NCI-H2196 treated with DMSO at 0.1 percent for 48 hours (cell line): Measurements from ENCODE around the gene IMP4.
A peak's percentile ranks its signal among the peaks of the same experiment; 100 is the strongest.

Experiments used
- DNase-seq: peaks from one replicate; lab custom pipeline; 2025; ENCODE audit not compliant: unreplicated experiment; lab: John Stamatoyannopoulos, UW

The IMP4 gene

GRCh38 chr2:130375291-130376266, 32.9 kb downstream of the IMP4 start:
- DNase-seq = no peak

GRCh38 chr2:130376433-130377293, 34.0 kb downstream of the IMP4 start:
- no peak for DNase-seq

- no peak for DNase-seq
Measured at GRCh38 chr2:130377491-130377890, 34.8 kb downstream of the IMP4 start.

GRCh38 chr2:130378206-130378897, 35.7 kb downstream of the IMP4 start:
- DNase-seq = no peak

- DNase-seq = no peak
Measured at GRCh38 chr2:130378898-130379214, 36.2 kb downstream of the IMP4 start.

- DNase-seq = no peak
Measured at GRCh38 chr2:130380096-130380934, 37.6 kb downstream of the IMP4 start.

- no peak for DNase-seq
Measured at GRCh38 chr2:130381145-130381544, 38.4 kb downstream of the IMP4 start.

- DNase-seq = no peak
Measured at GRCh38 chr2:130381619-130382018, 38.9 kb downstream of the IMP4 start.

- DNase-seq = no peak
Measured at GRCh38 chr2:130382313-130382917, 39.7 kb downstream of the IMP4 start.

GRCh38 chr2:130385709-130386108, 43.0 kb downstream of the IMP4 start:
- DNase-seq = no peak

GRCh38 chr2:130387071-130387400, 44.3 kb downstream of the IMP4 start:
- no peak for DNase-seq

GRCh38 chr2:130387804-130388203, 45.1 kb downstream of the IMP4 start:
- DNase-seq = no peak

- DNase-seq = no peak
Measured at GRCh38 chr2:130388221-130388907, 45.7 kb downstream of the IMP4 start.

- DNase-seq = no peak
Measured at GRCh38 chr2:130389358-130389757, 46.7 kb downstream of the IMP4 start.

GRCh38 chr2:130389783-130390182, 47.1 kb downstream of the IMP4 start:
- DNase-seq = no peak

- DNase-seq = no peak
Measured at GRCh38 chr2:130390460-130391057, 47.9 kb downstream of the IMP4 start.

GRCh38 chr2:130391058-130391871, 48.6 kb downstream of the IMP4 start:
- DNase-seq = peak; percentile 46
